ENCODE data around the gene PLIN4.

DNA sequence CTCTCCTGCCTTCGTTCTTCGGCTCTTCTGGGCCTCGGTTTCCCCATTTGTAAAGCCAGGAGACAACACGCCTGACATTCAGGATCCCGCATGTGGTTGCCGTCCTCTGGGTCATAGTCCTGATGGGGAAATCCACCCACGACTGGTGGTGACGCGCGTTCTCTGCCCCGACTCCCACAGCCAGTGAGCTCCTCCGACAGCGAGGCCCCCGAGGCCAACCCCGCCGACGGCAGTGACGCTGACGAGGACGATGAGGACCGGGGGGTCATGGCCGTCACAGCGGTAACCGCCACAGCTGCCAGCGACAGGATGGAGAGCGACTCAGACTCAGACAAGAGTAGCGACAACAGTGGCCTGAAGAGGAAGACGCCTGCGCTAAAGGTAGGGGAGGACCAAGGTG lies 29.8 kb downstream of the PLIN4 start:
- TF ChIP-seq EZH2 (IDR thresholded peaks at IDR 0.05) (no peak), POLR2AphosphoS5 (IDR thresholded peaks at IDR 0.05; ENCODE audit: borderline replicate concordance, low read depth, low read length) (no peak), FOXP2 (optimal IDR thresholded peaks at IDR 0.05; ENCODE audit: control extremely low read depth, extremely low read length, insufficient read depth) (no peak)

All from SK-N-MC (cell line).